Natural killer cell (primary cell): ENCODE measurements around the gene TBRG1. TPM values are rescaled to one million over a fixed set of nuclear protein-coding genes. Genes with fewer than 3 reads are reported as not detected.

Source experiments
- ATAC-seq, 3 donors: fragments of 150-1000 bp in 2 of 3; fragments of 200-7000 bp in 1 of 3; cut with Tn5 transposase; 1 replicate in 1 of 3; 2 replicates in 2 of 3; pipeline ENCODE4 v1.10.0; 2021; ENCODE audit warnings: mild to moderate bottlenecking in 2 of 3, moderate library complexity in 2 of 3
- DNase-seq, 2 donors: peaks; one replicate each; pipeline versions ENCODE4 v3.0.0 to v3.0.0-alpha.2; 2013 to 2021; ENCODE audit warnings: mixed read lengths in 1 of 2
- H3K27ac ChIP-seq: one replicate; pipeline ENCODE4 v1.5.1; 2013; ENCODE audit warnings: mild to moderate bottlenecking, low read length
- H3K27me3 ChIP-seq: one replicate; pipeline ENCODE4 v1.6.1; 2013; ENCODE audit warnings: low read length; ENCODE audit not compliant: control insufficient read depth, insufficient read depth
- H3K36me3 ChIP-seq: one replicate; pipeline ENCODE4 v1.6.1; 2013; ENCODE audit warnings: low read length; ENCODE audit not compliant: control insufficient read depth, insufficient read depth
- H3K4me1 ChIP-seq: one replicate; pipeline ENCODE4 v1.6.1; 2013; ENCODE audit warnings: low read length; ENCODE audit not compliant: control insufficient read depth, insufficient read depth
- H3K4me3 ChIP-seq: one replicate; pipeline ENCODE4 v1.5.1; 2013; ENCODE audit warnings: low read length
- H3K9me3 ChIP-seq: one replicate; pipeline ENCODE4 v1.6.1; 2013; ENCODE audit warnings: low read length; ENCODE audit not compliant: control insufficient read depth, insufficient read depth
- H3K27ac Mint-ChIP-seq, 2 donors: one replicate each; pipeline ENCODE4 v1.8.0; 2022; ENCODE audit warnings: mild to moderate bottlenecking in 2 of 2, mixed read lengths in 2 of 2, moderate library complexity in 1 of 2
- H3K27me3 Mint-ChIP-seq, 2 donors: one replicate each; pipeline ENCODE4 v1.8.0; 2022; ENCODE audit warnings: low read depth in 2 of 2, mixed read lengths in 2 of 2
- H3K36me3 Mint-ChIP-seq: one replicate; pipeline ENCODE4 v1.8.0; 2022; ENCODE audit warnings: mixed read lengths
- H3K4me1 Mint-ChIP-seq, 2 donors: one replicate each; pipeline ENCODE4 v1.8.0; 2022; ENCODE audit warnings: mixed read lengths in 2 of 2
- H3K4me3 Mint-ChIP-seq: one replicate; pipeline ENCODE4 v1.8.0; 2022; ENCODE audit warnings: mild to moderate bottlenecking, moderate library complexity, mixed read lengths
- H3K9me3 Mint-ChIP-seq, 2 donors: one replicate each; pipeline ENCODE4 v1.8.0; 2022; ENCODE audit warnings: mixed read lengths in 2 of 2
- CTCF ChIP-seq: fragments of 200-600 bp; IDR thresholded peaks from one replicate; pipeline ENCODE4 v1.8.0; 2022; ENCODE audit warnings: antibody characterized with exemption
- WGBS: methylation state at CpG from one replicate; pipeline ENCODE4 v1.1.7; 2013; ENCODE audit warnings: missing lambda C conversion rate; ENCODE audit not compliant: insufficient coverage; 5-methylcytosine and 5-hydroxymethylcytosine counted together
- intact Hi-C: fragments of 100-400 bp; cut with micrococcal nuclease; formaldehyde crosslinking; loops from one replicate; pipeline ENCODE4 v1.14.2; 2022
- total RNA-seq, 4 donors: library from RNA; stranded (reverse); fragments of 120-200 nt in 1 of 4; gene quantifications; one replicate each; pipeline versions ENCODE4 v1.2.3 to v1.2.4, GENCODE V29; 2013 to 2022

Gene TBRG1
- total RNA-seq, 3 donors from 2014 or later (not counting 1 experiment from before 2014, with no cell fraction given): 62.9 to 68.6 (median 68.3) TPM

GRCh38 chr11:124646148-124646547 is 23.5 kb downstream of the TBRG1 start:
- ATAC-seq: no peak
- Histone ChIP-seq H3K27me3 (no peaks in the 10 kb centered on the region), H3K9me3 (no peaks in the 10 kb centered on the region), H3K4me1 (no peaks in the 10 kb centered on the region), H3K36me3 (no peaks in the 10 kb centered on the region), H3K4me3 (no peak overlapping the region), H3K27ac (no peak overlapping the region)
- Mint-ChIP-seq H3K4me1 (peaks cover 6% of the 10 kb centered on the region in 2 donors), H3K36me3 (no peaks in the 10 kb centered on the region), H3K27ac (no peak overlapping the region), H3K9me3 (no peaks in the 10 kb centered on the region), H3K4me3 (no peak overlapping the region), H3K27me3 (no peaks in the 10 kb centered on the region)
- no peak for TF ChIP-seq CTCF
- intact Hi-C loops: no loop called here
- no peak for DNase-seq
- WGBS: 97% methylated on average over 3 of the region's 3 CpGs

- Histone ChIP-seq H3K27ac (no peak overlapping the region), H3K9me3 (no peaks in the 10 kb centered on the region), H3K4me3 (no peak overlapping the region), H3K36me3 (no peaks in the 10 kb centered on the region), H3K27me3 (no peaks in the 10 kb centered on the region), H3K4me1 (no peaks in the 10 kb centered on the region)
- Mint-ChIP-seq H3K4me3 (no peak overlapping the region), H3K9me3 (no peaks in the 10 kb centered on the region), H3K4me1 (peaks cover 6% of the 10 kb centered on the region in 2 donors), H3K27ac (no peak overlapping the region), H3K27me3 (no peaks in the 10 kb centered on the region), H3K36me3 (no peaks in the 10 kb centered on the region)
- intact Hi-C loops: no loop called here
- DNase-seq (no peak), ATAC-seq (no peak)
- no peak for TF ChIP-seq CTCF
- 100% methylated on average over 5 of the region's 6 CpGs for WGBS
Measured at GRCh38 chr11:124648610-124649009, 25.9 kb downstream of the TBRG1 start.

GRCh38 chr11:124656774-124657630 is 34.3 kb downstream of the TBRG1 start:
- DNase-seq (no peak), ATAC-seq (no peak)
- Histone ChIP-seq H3K27me3 (no peaks in the 10 kb centered on the region), H3K27ac (no peak overlapping the region), H3K36me3 (no peaks in the 10 kb centered on the region), H3K9me3 (no peaks in the 10 kb centered on the region), H3K4me3 (no peak overlapping the region), H3K4me1 (no peaks in the 10 kb centered on the region)
- H3K27ac Mint-ChIP-seq: no peak overlapping the region
- H3K4me1 Mint-ChIP-seq: no peaks in the 10 kb centered on the region
- H3K4me3 Mint-ChIP-seq: no peak overlapping the region
- no peaks in the 10 kb centered on the region for H3K36me3 Mint-ChIP-seq
- no peak for TF ChIP-seq CTCF
- no peaks in the 10 kb centered on the region for H3K9me3 Mint-ChIP-seq
- WGBS: 91% methylated on average over 16 of the region's 16 CpGs
- peaks cover 0 to 7% of the 10 kb centered on the region in 2 donors for H3K27me3 Mint-ChIP-seq
- intact Hi-C loops: no loop called here
